ENCODE measurements around the gene ARHGAP24. TPM values are rescaled to one million over a fixed set of nuclear protein-coding genes. Genes with fewer than 3 reads are reported as not detected.

ARHGAP24 gene
- total RNA-seq, 1 experiment from 2014 or later: 17.4 TPM

- Histone ChIP-seq H3K27ac (ENCODE audit: low read length) (no peak overlapping the region), H3K4me3 (ENCODE audit: low read depth in 2 of 2, low read length in 2 of 2) (no peak overlapping the region), H3K36me3 (ENCODE audit: control insufficient read depth, insufficient read depth, low read length) (no peaks in the 10 kb centered on the region), H3K27me3 (ENCODE audit: control insufficient read depth, insufficient read depth, low read length) (no peaks in the 10 kb centered on the region), H3K9me3 (ENCODE audit: control insufficient read depth, insufficient read depth, low read depth, low read length) (no peaks in the 10 kb centered on the region), H3K4me1 (ENCODE audit: control insufficient read depth, insufficient read depth, low read length) (no peaks in the 10 kb centered on the region)
- no TSS peak for BruUV-seq (replicated peaks)
- ATAC-seq: no peak
- ChIA-PET POLR2A (no interaction called here), CTCF (no interaction called here)
- in situ Hi-C loops (cut with HindIII; ENCODE audit: low pct_unique_long_range_greater_than_20kb, low sequenced_read_pairs): no loop called here
- intact Hi-C loops (cut with micrococcal nuclease; ENCODE audit: unreplicated experiment): no loop called here
- no peak for TF ChIP-seq REST (IDR thresholded peaks at IDR 0.05; ENCODE audit: insufficient read depth in 1 of 2, low read depth in 2 of 2, low read length in 1 of 2)
- TF ChIP-seq POLR2AphosphoS5 (IDR thresholded peaks at IDR 0.05; ENCODE audit: low read depth, low read length): no peak
- TF ChIP-seq CTCF (IDR thresholded peaks at IDR 0.05): no peak
- no peak for TF ChIP-seq SIN3A (IDR thresholded peaks at IDR 0.05; ENCODE audit: borderline replicate concordance, insufficient read depth, low read depth, low read length)
- TF ChIP-seq TCF7L2 (IDR thresholded peaks at IDR 0.05; ENCODE audit: low read depth, low read length): no peak
- DNase-seq (ENCODE audit: low read depth, low spot score): no peak
Observed at GRCh38 chr4:85669992-85670548, 195.1 kb downstream of the ARHGAP24 start.

DNA sequence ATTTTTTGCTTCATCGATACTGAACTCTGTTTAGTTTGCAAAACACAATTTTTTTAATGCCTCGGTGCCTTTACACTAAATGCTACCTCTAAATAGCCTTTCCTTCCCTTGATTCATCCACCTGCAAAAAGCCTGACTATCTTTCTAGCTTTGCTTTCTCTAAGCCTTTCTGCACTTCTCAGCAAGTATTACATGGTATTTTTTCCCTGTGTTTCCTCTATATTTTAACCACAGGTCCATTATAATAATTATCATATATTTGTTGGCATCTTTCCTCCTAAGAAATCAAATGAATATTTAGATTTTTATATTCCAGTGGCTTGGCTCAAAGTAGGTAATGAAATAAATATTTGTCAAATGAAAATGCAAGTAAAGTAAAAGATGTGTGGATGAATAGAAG, 196.2 kb downstream of the ARHGAP24 start:
- in situ Hi-C loops (cut with HindIII; ENCODE audit: low pct_unique_long_range_greater_than_20kb, low sequenced_read_pairs) (no loop called here), intact Hi-C loops (cut with micrococcal nuclease; ENCODE audit: unreplicated experiment) (no loop called here)
- ChIA-PET POLR2A (no interaction called here), CTCF (no interaction called here)
- ATAC-seq (no peak), DNase-seq (ENCODE audit: low read depth, low spot score) (no peak)
- TF ChIP-seq REST (IDR thresholded peaks at IDR 0.05; ENCODE audit: insufficient read depth in 1 of 2, low read depth in 2 of 2, low read length in 1 of 2): no peak
- TF ChIP-seq CTCF (IDR thresholded peaks at IDR 0.05): no peak
- Histone ChIP-seq H3K9me3 (ENCODE audit: control insufficient read depth, insufficient read depth, low read depth, low read length) (no peaks in the 10 kb centered on the region), H3K36me3 (ENCODE audit: control insufficient read depth, insufficient read depth, low read length) (no peaks in the 10 kb centered on the region), H3K4me3 (ENCODE audit: low read depth in 2 of 2, low read length in 2 of 2) (no peak overlapping the region), H3K27me3 (ENCODE audit: control insufficient read depth, insufficient read depth, low read length) (no peaks in the 10 kb centered on the region), H3K27ac (ENCODE audit: low read length) (no peak overlapping the region), H3K4me1 (ENCODE audit: control insufficient read depth, insufficient read depth, low read length) (no peaks in the 10 kb centered on the region)
- BruUV-seq (replicated peaks): no TSS peak
